ENCODE data around the gene TIMM50. TPM values are rescaled to one million over a fixed set of nuclear protein-coding genes. Genes with fewer than 3 reads are reported as not detected.

Gene TIMM50
- total RNA-seq, result 43.1 and 65.0 TPM in 2 replicates

GRCh38 chr19:39480337-39481228 lies at the start of gene TIMM50:
Gene TIMM50 (plus strand): TSS chr19:39480838. CDS start chr19:39480854, 16 bp downstream.

GRCh38 chr19:39435499-39436349 lies 44.9 kb upstream of the TIMM50 start, which contains the start of gene RPS16:
Gene RPS16 (minus strand): TSS chr19:39435949. CDS start chr19:39435895, 54 bp downstream.

GRCh38 chr19:39445196-39446111 lies 35.2 kb upstream of the TIMM50 start, which contains the start of gene SUPT5H:
Gene SUPT5H (plus strand): TSS chr19:39445582. CDS start chr19:39445891, 309 bp downstream.

GRCh38 chr19:39498798-39499642 lies 18.4 kb downstream of the TIMM50 start, which contains the start of gene DLL3:
Gene DLL3 (plus strand): TSS chr19:39498947. CDS start chr19:39498975, 28 bp downstream.

GRCh38 chr19:39514840-39515550 lies 34.4 kb downstream of the TIMM50 start, which contains the start of gene SELENOV:
Gene SELENOV (plus strand): TSS chr19:39515139. CDS start chr19:39515213, 74 bp downstream.

GRCh38 chr19:39532233-39533002 lies 51.8 kb downstream of the TIMM50 start, which contains the start of gene EID2B:
Gene EID2B (minus strand): TSS chr19:39532852. CDS start chr19:39532802, 50 bp downstream.

GRCh38 chr19:39539518-39540332 lies 59.1 kb downstream of the TIMM50 start, which contains the start of gene EID2:
Gene EID2 (minus strand): TSS chr19:39540161. CDS start chr19:39540079, 82 bp downstream.

Other genes with a start within 250 kb of the TIMM50 start
- not detected in 2 replicates for gene IFNL3, start 235.8 kb upstream of the TIMM50 start, total RNA-seq
- gene IFNL4, start 232.0 kb upstream of the TIMM50 start, total RNA-seq, result not detected in 2 replicates
- not detected in 2 replicates for gene IFNL2, start 212.4 kb upstream of the TIMM50 start, total RNA-seq
- gene IFNL1, start 184.4 kb upstream of the TIMM50 start, total RNA-seq, result not detected in 2 replicates
- under 0.01 TPM in 1 of 2 replicates, not detected in the other for gene LRFN1, start 160.0 kb upstream of the TIMM50 start, total RNA-seq
- gene GMFG, start 144.8 kb upstream of the TIMM50 start, total RNA-seq, result 1.4 TPM in 1 of 2 replicates, not detected in the other
- gene SAMD4B, start 138.4 kb upstream of the TIMM50 start, total RNA-seq, result 67.8 and 80.2 TPM in 2 replicates
- gene PAF1, start 89.7 kb upstream of the TIMM50 start, total RNA-seq, result 35.0 and 38.4 TPM in 2 replicates
- 21.0 and 25.1 TPM in 2 replicates for gene MED29, start 89.5 kb upstream of the TIMM50 start, total RNA-seq
- 4.6 and 6.4 TPM in 2 replicates for gene ZFP36, start 74.0 kb upstream of the TIMM50 start, total RNA-seq
- gene PLEKHG2, start 68.2 kb upstream of the TIMM50 start, total RNA-seq, result 12.5 and 35.9 TPM in 2 replicates
- gene RPS16, start 44.9 kb upstream of the TIMM50 start, total RNA-seq, result 117 and 211 TPM in 2 replicates
- 97.6 and 122 TPM in 2 replicates for gene SUPT5H, start 35.3 kb upstream of the TIMM50 start, total RNA-seq
- 0.43 TPM in 1 of 2 replicates, not detected in the other for gene DLL3, start 18.1 kb downstream of the TIMM50 start, total RNA-seq
- not detected in 2 replicates for gene SELENOV, start 34.3 kb downstream of the TIMM50 start, total RNA-seq
- 1.8 and 4.6 TPM in 2 replicates for gene EID2B, start 52.0 kb downstream of the TIMM50 start, total RNA-seq
- gene EID2, start 59.3 kb downstream of the TIMM50 start, total RNA-seq, result 3.9 and 12.2 TPM in 2 replicates
- gene LGALS13, start 121.7 kb downstream of the TIMM50 start, total RNA-seq, result not detected in 2 replicates
- gene LGALS16, start 175.1 kb downstream of the TIMM50 start, total RNA-seq, result not detected in 2 replicates
- gene LGALS14, start 223.6 kb downstream of the TIMM50 start, total RNA-seq, result not detected in 2 replicates